ENCODE results near the gene HGD.
"Not testable (repeated sequence)": the region's sequence is repeated elsewhere in the genome, so short reads cannot be mapped to it uniquely, and the experiment has no call there.

Gene HGD

DNA sequence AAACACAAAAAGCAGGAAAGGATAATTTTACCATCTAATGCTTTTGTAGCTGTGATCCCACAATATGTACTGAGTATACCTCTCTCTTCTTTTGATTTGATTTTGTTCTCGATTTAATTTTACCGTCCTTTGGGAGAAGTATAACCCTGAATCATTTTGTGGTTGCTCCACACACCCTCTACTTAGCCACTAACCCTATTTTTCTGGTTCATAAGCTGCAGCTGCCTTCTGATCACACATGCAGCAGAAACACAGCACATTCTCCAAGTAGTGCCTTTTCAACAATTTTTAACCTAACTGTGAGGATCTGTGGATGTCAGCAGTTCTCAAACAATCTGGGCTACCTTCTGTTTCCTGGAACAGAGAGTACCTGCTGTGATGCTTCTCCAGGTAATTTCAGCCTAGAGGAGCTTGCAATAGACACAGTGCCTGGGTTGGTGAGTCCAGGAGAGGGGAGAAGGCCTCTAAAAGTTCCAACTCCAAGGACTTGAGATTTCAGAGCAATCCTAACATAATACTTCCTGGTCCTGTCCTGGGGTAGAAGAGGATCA lies 40.3 kb downstream of the HGD start:
- no peak overlapping the region for H3K4me3 ChIP-seq (ENCODE audit: low read depth, low read length)
- DNase-seq (ENCODE audit: low read depth), result no peak
- TF ChIP-seq, protein P1, sequence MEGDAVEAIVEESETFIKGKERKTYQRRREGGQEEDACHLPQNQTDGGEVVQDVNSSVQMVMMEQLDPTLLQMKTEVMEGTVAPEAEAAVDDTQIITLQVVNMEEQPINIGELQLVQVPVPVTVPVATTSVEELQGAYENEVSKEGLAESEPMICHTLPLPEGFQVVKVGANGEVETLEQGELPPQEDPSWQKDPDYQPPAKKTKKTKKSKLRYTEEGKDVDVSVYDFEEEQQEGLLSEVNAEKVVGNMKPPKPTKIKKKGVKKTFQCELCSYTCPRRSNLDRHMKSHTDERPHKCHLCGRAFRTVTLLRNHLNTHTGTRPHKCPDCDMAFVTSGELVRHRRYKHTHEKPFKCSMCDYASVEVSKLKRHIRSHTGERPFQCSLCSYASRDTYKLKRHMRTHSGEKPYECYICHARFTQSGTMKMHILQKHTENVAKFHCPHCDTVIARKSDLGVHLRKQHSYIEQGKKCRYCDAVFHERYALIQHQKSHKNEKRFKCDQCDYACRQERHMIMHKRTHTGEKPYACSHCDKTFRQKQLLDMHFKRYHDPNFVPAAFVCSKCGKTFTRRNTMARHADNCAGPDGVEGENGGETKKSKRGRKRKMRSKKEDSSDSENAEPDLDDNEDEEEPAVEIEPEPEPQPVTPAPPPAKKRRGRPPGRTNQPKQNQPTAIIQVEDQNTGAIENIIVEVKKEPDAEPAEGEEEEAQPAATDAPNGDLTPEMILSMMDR (IDR thresholded peaks at IDR 0.05; ENCODE audit: low read depth, low read length, missing control alignments), result no peak

DNA sequence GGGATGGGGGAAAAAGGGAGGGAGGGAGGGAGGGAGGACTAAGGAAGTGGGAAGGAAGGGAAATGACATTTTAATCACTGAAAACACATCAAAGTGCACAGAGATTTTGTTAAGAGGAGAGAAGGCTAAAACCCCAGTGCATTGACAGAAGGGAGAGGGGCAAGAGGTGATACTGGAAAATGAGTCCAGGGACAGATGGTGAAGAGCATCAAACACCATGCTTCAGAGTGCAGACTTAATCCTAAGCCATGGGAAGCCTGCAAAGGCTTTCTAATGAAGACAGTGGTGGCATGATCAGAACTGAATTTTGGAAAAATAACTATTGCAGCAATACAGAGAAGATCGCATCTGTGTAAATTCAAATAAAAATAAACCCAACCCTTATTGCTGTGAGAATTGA lies 41.8 kb downstream of the HGD start:
- TF ChIP-seq, protein P1 (IDR thresholded peaks at IDR 0.05; ENCODE audit: low read depth, low read length, missing control alignments), result no peak

DNA sequence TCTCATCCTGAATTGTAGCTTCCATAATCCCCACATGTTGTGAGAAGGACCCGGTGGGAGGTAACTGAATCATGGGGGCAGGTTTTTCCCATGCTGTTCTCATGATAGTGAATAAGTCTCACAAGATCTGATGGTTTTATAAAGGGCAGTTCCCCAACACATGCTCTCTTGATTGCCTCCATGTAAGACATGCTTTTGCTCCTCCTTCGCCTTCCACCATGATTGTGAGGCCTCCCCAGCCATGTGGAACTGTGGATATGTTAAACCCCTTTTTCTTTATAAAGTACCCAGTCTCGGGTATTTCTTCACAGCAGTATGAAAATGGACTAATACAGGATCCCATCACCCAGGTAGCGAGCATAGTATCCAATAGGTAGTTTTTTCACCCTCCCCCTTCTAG lies 43.2 kb downstream of the HGD start:
- DNase-seq (ENCODE audit: low read depth); H3K4me3 ChIP-seq (ENCODE audit: low read depth, low read length): not testable (repeated sequence)

More for the DNA sequence above, 41.8 kb downstream of the HGD start:
- DNase-seq (ENCODE audit: low read depth), result no peak
- H3K4me3 ChIP-seq (ENCODE audit: low read depth, low read length), result no peak overlapping the region

DNA sequence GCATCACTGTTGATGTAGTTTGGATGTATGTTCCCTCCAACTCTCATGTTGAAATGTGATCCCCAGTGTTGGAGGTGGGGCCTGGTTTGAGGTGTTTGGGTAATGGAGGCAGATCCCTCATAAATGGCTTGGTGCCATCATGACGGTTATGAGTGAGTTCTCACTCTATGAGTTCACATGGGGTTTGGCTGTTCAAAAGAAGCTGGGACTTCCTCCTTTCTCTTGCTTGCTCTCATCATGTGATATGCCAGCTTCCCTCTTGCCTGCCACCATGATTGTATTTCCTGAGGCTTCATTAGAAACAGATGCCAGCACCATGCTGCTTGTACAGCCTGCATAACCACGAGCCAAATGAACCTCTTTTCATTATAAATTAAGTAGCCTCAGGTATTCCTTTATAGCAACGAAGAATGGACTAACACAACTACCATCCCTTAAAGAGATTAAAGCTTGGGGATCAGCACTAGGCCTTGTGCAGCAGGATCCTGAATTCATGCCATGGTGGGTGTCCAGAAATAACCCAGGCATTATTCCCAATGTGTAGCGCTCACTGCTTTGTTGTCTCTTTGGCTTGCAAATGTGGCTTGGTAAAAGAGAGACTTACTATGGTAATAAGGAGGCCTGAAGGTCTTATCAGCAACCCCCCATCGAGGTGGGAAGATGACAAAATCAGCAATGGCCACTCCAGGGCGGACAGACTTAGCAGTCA lies 44.0 kb downstream of the HGD start:
- no peak for DNase-seq (ENCODE audit: low read depth)
- no peak overlapping the region for H3K4me3 ChIP-seq (ENCODE audit: low read depth, low read length)
- TF ChIP-seq, protein P1 (IDR thresholded peaks at IDR 0.05; ENCODE audit: low read depth, low read length, missing control alignments), result no peak

DNA sequence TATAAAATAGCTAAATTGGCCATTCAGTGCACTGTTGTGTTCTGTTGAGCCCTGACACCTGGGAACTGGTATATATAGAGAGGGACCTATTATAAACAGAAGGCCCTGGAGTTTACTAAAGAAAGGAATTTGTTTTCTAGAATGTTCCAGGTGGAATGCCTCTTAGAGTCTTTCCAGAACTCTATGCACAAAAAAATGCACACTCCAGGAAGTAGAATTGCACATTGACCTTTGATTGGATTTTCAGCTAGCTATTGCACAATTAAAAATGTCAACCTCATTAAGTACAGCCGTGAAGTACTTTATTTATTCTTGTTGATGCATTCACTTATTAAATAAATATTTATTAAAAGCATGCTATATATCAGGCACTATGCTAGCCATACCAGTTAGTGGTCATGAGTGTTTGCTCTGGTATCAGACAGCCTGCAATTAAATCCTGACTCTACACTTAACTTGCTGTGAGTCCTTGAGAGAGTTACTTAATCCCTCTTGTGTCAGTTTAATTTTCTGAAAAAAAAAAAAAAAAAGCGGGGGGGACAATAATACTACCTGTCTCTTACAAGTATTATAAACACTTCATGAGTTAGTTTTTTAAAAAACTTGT lies 45.1 kb downstream of the HGD start:
- TF ChIP-seq, protein P1 (IDR thresholded peaks at IDR 0.05; ENCODE audit: low read depth, low read length, missing control alignments), result no peak
- H3K4me3 ChIP-seq (ENCODE audit: low read depth, low read length), result no peak overlapping the region
- DNase-seq (ENCODE audit: low read depth), result no peak

DNA sequence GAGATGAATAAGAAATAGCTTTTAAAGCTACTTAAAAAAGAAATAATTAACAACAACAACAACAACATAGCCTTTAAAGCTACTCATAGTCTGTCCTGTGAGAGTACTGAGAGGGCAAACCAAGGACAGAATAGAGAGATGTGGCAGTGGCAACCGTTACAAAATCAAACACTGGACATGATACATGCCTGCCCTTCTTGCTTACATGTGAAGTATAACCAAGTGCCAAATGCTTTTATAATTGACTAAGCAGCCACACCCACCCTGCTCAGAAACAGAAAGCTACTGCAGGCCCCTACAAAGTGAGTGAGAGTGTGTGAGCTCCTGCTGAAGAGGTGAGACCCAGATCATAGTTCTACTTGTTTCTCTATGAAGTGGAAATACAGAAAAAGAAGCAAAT lies 47.5 kb downstream of the HGD start:
- TF ChIP-seq, protein P1 (IDR thresholded peaks at IDR 0.05; ENCODE audit: low read depth, low read length, missing control alignments), result no peak
- DNase-seq (ENCODE audit: low read depth), result no peak
- no peak overlapping the region for H3K4me3 ChIP-seq (ENCODE audit: low read depth, low read length)

DNA sequence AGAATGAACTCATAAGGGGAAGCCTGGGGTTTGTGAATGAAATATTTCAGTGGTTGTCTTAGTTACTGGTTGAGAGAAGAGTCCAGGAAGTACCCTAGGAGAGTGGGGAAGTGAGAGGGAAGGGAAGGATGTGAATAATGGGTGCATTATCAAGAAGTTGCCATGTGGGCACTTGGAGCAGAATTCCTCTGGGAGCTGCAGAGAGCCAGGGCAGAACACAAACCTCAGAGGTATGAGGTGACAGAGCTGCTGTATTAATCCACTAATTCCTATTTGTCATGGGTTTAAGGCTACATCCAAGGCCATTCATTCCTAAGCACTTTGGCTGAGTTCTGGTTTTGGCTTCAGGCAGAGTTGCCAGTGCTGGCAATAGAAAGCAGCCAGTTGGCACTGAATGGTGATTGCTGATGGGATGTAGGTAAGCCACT lies 56.9 kb downstream of the HGD start:
- no peak for DNase-seq (ENCODE audit: low read depth)
- no peak overlapping the region for H3K4me3 ChIP-seq (ENCODE audit: low read depth, low read length)
- TF ChIP-seq, protein P1 (IDR thresholded peaks at IDR 0.05; ENCODE audit: low read depth, low read length, missing control alignments), result no peak
